AG08396 (cell line): Measurements from ENCODE around the gene GNG2.

Experiments
- DNase-seq: peaks from one replicate; pipeline ENCODE4 v3.0.0; 2012; ENCODE audit warnings: low spot score, mixed read lengths

GNG2 gene

GRCh38 chr14:51942971-51943370 is 82.6 kb downstream of the GNG2 start:
- no peak for DNase-seq

- no peak for DNase-seq
These were observed 89.6 kb downstream of the GNG2 start for GRCh38 chr14:51950007-51950406.

DNA sequence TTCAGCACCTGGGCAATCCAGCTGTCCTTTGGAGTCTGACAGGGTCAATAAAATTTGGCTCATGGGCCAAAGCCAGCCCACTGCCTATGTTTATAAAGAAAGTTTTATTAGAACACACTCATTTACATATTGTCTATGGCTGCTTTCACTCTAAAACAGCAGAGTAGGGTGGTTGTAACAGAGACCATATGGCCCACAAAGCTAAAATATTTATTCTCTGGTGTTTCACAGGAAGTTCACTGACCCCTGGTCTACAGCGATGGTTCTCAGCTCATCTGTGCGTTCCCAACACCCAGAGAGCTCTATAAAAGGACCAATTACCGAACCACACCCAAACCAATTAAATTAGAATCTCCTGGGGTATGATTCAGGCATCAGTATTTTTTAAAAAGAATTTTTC is 91.2 kb downstream of the GNG2 start:
- DNase-seq, result no peak

GRCh38 chr14:51954031-51954430 is 93.6 kb downstream of the GNG2 start:
- no peak for DNase-seq

DNA sequence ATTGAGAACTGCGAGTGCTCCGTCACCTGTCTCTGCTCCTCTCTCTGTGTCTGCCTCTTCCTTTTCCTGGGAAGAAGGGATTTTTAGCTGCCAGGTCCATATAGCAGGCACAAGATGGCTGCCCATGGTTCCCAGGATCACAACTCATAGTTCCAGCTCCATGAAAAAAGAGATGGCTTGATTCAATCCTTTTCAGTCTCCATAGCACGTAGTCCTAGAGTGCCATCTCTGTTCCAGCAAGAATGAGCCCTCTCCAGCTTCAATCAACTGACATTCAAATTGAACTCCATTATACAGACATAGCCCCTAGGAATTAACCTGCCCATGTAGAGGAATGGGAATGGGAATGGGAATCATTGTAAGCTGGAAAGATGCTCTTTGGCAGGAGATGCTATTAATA is 94.2 kb downstream of the GNG2 start:
- DNase-seq, result no peak

- no peak for DNase-seq
These were observed 97.5 kb downstream of the GNG2 start for GRCh38 chr14:51957950-51958349.

DNA sequence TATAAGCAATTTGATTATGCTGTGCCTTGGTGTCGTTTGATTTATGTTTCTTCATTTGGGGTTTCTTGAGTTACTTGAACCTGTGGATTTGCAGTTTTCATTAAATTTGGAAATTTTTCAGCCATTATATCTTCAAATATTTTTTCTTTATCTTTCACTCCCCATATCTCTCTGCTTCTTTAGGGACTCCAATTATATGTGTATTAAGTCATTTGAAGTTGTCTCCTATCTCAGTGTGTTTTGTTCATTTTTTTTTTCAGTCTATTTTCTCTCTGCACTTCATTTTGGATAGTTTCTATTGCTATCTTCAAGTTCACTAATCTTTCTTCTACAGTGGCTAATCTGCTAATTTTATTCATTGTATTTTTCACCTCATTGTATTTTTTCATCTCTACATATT is 99.5 kb downstream of the GNG2 start:
- DNase-seq, result no peak

- no peak for DNase-seq
These were observed 100.5 kb downstream of the GNG2 start for GRCh38 chr14:51960866-51961265.

DNA sequence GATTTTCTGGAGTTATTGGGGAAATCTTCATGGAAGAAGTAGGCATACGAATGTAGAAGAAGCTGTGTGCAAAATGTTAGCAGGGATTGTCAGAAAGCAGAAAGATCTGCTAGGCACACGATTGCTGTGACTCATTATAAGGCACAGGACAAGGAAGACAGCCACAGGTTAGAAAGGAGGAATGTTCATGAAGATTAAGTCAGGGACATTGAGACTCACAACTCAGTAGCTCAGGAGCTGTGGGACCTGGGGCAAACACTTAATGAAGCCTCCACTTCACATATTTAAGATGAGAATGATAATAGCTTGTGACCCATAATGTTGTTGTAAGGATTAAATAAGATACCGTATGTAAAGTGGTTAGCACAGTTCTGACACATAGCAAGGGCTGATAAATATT is 102.3 kb downstream of the GNG2 start:
- DNase-seq, result no peak

GRCh38 chr14:51963286-51963685 is 102.9 kb downstream of the GNG2 start:
- DNase-seq, result no peak

GRCh38 chr14:51967521-51967920 is 107.1 kb downstream of the GNG2 start:
- no peak for DNase-seq

DNA sequence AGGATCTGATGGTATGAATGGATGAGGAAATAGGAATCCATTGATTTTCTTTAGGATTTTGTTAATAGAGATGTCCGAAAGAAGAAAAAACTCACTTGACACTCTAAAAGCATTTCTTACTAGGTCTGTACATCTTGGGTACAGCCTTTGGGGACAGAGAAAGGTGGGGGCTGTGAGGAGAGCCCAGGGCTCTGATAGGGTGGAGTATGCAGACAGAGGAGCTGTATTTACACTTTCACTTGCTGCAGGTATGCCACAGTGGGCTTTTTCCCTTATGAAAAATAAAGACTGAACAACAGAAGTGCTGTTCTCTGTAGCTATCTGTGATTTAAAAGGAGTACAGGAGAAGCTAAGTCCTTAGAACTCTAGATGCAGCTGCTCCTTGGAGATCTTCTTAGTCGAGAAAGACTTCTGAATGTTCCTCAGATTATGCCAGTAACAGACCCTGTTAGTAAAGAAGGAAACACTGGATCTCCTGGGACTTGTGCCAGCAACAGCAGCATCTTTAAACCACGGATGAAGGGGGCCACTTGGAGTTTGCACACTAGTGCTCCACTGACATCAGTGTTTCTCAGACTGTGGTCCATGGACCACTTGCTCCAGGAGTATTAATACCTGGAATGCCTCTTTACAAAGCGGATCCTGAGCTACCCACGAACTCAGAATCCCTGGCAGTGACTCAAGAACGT is 109.6 kb downstream of the GNG2 start:
- no peak for DNase-seq

DNA sequence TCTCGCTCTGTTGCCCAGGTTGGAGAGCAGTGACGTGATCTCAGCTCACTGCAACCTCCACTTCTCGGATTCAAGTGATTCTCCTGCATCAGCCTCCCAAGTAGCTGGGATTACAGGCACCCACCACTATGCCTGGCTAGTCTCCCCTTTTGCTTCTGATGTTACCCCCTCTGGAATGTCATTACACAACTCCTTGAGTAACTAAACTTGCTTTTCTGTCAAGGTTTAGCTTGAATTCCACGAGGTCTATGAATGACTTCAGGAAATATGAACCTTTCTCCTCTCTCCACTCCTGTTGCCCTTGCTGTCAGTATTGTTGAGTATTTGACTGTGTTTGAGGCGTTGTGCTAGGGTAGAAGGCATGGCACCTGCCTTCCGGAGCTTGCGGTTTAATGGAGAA is 112.2 kb downstream of the GNG2 start:
- no peak for DNase-seq

DNA sequence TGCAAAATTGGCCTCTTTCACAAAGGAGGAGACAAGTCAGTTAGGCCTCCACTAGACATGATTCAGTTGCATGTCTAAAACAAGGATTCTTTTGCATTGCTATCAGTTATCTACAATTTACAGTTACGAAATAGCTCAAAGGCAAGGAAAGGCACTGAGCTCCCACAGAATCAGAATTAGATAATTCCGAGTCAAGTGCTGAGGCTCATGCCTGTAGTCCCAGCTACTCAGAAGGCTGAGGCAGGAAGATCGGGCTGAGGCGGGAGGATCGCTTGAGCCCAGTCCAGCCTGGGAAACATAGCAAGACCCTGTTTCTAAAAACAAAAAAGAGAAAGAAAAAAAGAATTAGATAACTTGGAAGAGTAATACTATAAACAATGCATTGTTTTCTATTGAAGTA is 116.7 kb downstream of the GNG2 start:
- DNase-seq, result no peak

DNA sequence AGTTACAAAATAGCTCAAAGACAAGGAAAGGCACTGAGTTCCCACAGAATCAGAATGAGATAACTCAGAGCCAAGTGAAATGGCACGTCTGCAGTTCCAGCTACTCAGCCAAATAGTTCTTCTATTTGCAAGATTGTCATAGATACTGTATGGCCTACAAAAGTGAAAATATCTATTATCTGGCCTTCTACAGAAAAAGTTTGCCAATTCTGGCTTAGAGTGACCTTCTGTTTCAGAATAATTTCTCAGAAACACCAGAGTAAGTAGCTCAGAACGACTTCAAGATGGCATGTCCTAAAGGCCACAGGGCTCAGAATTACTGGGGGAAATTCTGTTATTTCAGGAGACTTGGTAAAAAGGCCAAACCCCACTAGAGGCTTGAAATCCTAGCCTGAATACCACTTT is 118.3 kb downstream of the GNG2 start:
- no peak for DNase-seq

- peak; percentile 73 for DNase-seq
These were observed 118.8 kb downstream of the GNG2 start for GRCh38 chr14:51979088-51979709.

DNA sequence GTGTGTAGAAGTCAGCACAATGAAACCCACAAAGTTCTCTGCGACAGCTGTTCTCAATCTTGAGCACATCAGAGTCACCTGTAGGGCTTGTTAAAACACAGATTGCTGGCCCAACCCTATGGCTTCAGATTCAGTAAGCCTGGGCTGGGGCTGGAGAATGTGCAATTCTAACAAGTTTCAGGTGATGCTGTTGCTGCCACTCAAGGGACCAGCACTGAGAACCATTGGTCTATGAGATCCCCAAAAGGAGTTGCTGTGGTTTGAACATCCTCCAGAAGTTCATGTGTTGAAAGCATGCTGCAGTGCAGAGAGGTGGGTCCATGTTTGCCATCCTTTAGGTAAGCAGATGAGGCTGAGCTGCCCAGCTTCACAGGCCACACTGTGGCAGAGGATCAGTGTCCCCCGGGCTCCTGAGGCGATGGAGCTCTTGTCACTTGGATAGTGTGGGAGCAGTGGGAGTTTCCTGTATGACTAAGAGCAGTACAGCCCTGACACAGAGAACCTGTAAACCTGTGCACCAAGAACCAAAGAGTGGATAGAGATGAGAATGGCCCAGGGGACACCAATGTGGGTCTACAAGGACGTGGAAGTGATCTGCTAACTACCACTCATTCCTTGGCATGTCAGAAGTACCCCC is 120.9 kb downstream of the GNG2 start:
- DNase-seq, result no peak

GRCh38 chr14:51988221-51988620 is 127.8 kb downstream of the GNG2 start:
- DNase-seq, result no peak

DNA sequence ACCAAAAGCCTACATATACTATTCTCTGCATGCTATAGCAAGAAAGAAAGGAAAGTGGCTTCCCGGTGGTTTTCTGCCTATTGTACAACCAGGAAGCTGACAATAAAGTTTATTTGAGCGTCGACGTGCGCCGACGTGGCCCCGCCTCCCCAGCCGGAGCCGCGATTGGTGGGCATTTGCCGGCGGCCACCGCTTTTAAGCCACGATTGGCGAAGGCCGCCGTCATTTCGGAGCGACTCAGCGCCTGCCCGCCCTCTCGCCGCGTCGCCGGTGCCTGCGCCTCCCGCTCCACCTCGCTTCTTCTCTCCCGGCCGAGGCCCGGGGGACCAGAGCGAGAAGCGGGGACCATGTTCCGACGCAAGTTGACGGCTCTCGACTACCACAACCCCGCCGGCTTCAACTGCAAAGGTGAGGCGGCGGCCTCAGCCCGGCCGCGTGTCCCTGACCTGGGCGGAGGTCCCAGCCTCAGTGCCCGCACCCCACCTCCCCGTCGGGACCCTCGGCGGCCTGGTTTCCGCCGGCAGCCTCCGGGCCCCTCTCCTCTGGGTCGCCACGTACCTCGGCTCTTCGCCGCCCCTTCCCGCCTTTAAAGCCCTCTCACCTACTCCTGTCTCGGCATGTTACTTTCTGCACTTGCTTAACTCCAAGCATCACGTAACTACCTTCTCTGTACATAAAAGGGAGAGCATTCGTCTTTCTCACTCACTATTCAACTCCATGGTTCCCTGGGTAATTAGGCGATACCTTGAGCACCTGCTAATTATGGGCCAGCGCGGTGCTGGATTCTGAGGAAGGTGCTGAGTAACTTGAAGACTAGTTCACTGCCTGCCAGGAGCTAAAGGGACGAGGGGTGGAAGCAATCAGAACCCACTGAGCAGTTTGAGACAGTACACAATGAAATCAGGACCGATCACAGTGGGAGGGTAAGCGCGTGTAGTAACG is 129.2 kb downstream of the GNG2 start, which contains the start of gene RTRAF:
RTRAF (plus strand) TSS at position 254 of the 942 bp plus-strand sequence; CDS start at position 348, 94 bp downstream.
- DNase-seq, result peak; percentile 97

DNA sequence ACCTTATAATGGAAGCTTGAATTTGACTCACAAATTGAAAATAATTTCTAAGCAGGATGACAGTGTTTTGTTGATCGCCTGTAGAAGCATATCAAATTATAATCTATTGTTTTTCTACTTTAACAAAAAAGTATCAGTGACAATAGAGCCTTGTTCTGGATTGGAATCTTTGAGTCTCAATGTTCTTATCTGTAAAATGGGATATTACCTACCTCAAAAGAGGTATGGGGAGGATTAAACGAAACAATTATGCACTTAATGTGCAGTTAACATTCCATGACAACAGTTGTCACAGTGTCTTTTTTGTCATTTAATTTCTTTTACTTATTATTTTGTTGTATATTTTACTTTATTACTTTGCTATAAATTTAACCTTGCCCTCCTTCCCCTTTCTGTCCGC is 130.1 kb downstream of the GNG2 start:
- DNase-seq, result no peak

GRCh38 chr14:51993285-51993920 is 133.0 kb downstream of the GNG2 start:
- DNase-seq, result no peak
